22Rv1 (cell line): ENCODE data around the gene ACER1.

Experiments
- H3K27ac ChIP-seq: fragments of 450-650 bp; 2 replicates; pipeline ENCODE4 v1.5.1; 2017
- CTCF ChIP-seq: fragments of 450-650 bp; IDR thresholded peaks from 2 replicates; pipeline ENCODE4 v1.5.1; 2017; ENCODE audit warnings: mild to moderate bottlenecking
- ZFX ChIP-seq: fragments of 450-650 bp; IDR thresholded peaks from 2 replicates; pipeline ENCODE4 v1.6.1; 2017; ENCODE audit warnings: antibody characterized with exemption, borderline replicate concordance

Gene ACER1

GRCh38 chr19:6273701-6274601, 59.5 kb downstream of the ACER1 start:
- H3K27ac ChIP-seq = no peak overlapping the region
- no peak for TF ChIP-seq CTCF
- TF ChIP-seq ZFX = no peak

- H3K27ac ChIP-seq = no peak overlapping the region
- TF ChIP-seq CTCF (no peak), ZFX (no peak)
These were observed 60.4 kb downstream of the ACER1 start for GRCh38 chr19:6272913-6273600.

- no peak for TF ChIP-seq ZFX
- no peak for TF ChIP-seq CTCF
- H3K27ac ChIP-seq = no peak overlapping the region
These were observed 61.0 kb downstream of the ACER1 start for GRCh38 chr19:6272411-6272791.

- no peak for TF ChIP-seq ZFX
- TF ChIP-seq CTCF = no peak
- H3K27ac ChIP-seq = no peak overlapping the region
These were observed 61.5 kb downstream of the ACER1 start for GRCh38 chr19:6271721-6272410.

GRCh38 chr19:6271251-6271650, 62.2 kb downstream of the ACER1 start:
- no peak overlapping the region for H3K27ac ChIP-seq
- TF ChIP-seq ZFX (no peak), CTCF (peak; percentile 18; the same call in 1 of the 2 replicates)

- TF ChIP-seq CTCF = no peak
- no peak for TF ChIP-seq ZFX
- no peak overlapping the region for H3K27ac ChIP-seq
These were observed 62.6 kb downstream of the ACER1 start for GRCh38 chr19:6270822-6271221.
